Endothelial cell (in vitro differentiated cells): ENCODE results near the gene CYB5D1. TPM values are rescaled to one million over a fixed set of nuclear protein-coding genes. Genes with fewer than 3 reads are reported as not detected.
A peak's percentile ranks its signal among the peaks of the same experiment; 100 is the strongest.

ENCODE experiments used
- DNase-seq: peaks from one replicate; pipeline ENCODE4 v3.0.0; 2021; ENCODE audit warnings: low spot score
- H3K27ac Mint-ChIP-seq: one replicate; pipeline ENCODE4 v1.8.0; 2021; ENCODE audit warnings: mixed read lengths, inconsistent platforms; ENCODE audit not compliant: unreplicated experiment
- H3K27me3 Mint-ChIP-seq: one replicate; pipeline ENCODE4 v1.8.0; 2021; ENCODE audit warnings: mild to moderate bottlenecking, moderate library complexity, mixed read lengths, inconsistent platforms; ENCODE audit not compliant: unreplicated experiment
- H3K36me3 Mint-ChIP-seq: one replicate; pipeline ENCODE4 v1.8.0; 2021; ENCODE audit warnings: mild to moderate bottlenecking, low read depth, mixed read lengths, inconsistent platforms; ENCODE audit not compliant: unreplicated experiment
- H3K4me1 Mint-ChIP-seq: one replicate; pipeline ENCODE4 v1.8.0; 2021; ENCODE audit warnings: mild to moderate bottlenecking, mixed read lengths, inconsistent platforms; ENCODE audit not compliant: unreplicated experiment
- H3K4me3 Mint-ChIP-seq: one replicate; pipeline ENCODE4 v1.8.0; 2021; ENCODE audit warnings: mild to moderate bottlenecking, mixed read lengths, inconsistent platforms; ENCODE audit not compliant: unreplicated experiment
- H3K9me3 Mint-ChIP-seq: one replicate; pipeline ENCODE4 v1.8.0; 2021; ENCODE audit warnings: mixed read lengths, inconsistent platforms; ENCODE audit not compliant: unreplicated experiment
- total RNA-seq: library from RNA; stranded (reverse); fragmentation: NEBNext Ultra II Directional; extraction: Animal tissue kit (Norgen Biotek cat#: 25700); gene quantifications from one replicate; pipeline ENCODE4 v1.2.1, GENCODE V29; 2021; ENCODE audit not compliant: unreplicated experiment
- TF ChIP-seq, protein P1 (sequence below): fragments of 200-600 bp; sonication (generic); IDR thresholded peaks from one replicate; pipeline ENCODE4 v1.5.0; 2021; ENCODE audit warnings: antibody characterized with exemption; ENCODE audit not compliant: unreplicated experiment

CYB5D1 gene
- total RNA-seq, 1 donor from 2014 or later = 6.4 TPM

DNA sequence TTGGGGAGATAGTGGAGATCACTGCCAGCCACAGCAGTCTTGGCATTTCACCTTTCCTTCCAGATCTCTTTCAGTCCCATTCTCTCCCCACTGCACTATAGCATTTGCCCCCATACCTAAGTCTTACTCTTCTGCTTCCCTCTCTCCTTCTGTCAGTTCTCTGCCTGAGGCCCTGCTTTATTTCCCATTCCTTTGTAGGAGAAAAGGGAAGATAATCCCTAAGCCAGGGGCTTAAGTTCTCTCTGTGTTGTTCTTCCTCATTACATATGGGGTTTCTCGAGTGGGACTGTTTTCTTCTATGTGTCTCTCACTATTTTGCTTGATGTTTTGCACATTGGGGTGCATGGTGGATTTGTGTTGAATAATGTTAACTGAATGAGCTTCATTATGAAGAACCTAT is 17.4 kb upstream of the CYB5D1 start:
- H3K27me3 Mint-ChIP-seq = peaks cover 35% of the 10 kb centered on the region

DNA sequence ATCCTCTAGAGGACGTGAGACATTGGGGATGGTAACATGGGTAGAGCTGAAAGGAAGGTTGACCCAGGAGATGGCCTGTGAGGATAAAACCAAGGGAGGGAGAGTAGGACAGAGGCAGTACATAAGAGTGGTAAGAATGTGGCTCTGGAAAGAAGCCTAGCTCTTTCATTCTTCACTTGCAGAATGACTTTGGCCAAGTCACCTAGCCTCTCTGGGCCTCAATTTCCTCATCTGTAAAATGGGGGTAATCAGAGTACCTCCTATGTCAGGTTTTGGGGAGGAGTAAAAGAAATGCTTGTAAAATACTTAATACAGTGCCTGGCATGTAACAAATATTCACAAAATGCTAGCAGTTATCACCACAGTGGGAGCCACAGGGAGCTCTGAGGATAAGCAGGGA is 16.9 kb upstream of the CYB5D1 start:
- peak overlapping the region; percentile 95 for H3K4me3 Mint-ChIP-seq
- H3K9me3 Mint-ChIP-seq = no peaks in the 10 kb centered on the region
- peak overlapping the region; percentile 90 for H3K27ac Mint-ChIP-seq
- H3K4me1 Mint-ChIP-seq = peaks cover 56% of the 10 kb centered on the region
- peaks cover 17% of the 10 kb centered on the region for H3K36me3 Mint-ChIP-seq
- H3K27me3 Mint-ChIP-seq = peaks cover 35% of the 10 kb centered on the region
- TF ChIP-seq, protein P1, sequence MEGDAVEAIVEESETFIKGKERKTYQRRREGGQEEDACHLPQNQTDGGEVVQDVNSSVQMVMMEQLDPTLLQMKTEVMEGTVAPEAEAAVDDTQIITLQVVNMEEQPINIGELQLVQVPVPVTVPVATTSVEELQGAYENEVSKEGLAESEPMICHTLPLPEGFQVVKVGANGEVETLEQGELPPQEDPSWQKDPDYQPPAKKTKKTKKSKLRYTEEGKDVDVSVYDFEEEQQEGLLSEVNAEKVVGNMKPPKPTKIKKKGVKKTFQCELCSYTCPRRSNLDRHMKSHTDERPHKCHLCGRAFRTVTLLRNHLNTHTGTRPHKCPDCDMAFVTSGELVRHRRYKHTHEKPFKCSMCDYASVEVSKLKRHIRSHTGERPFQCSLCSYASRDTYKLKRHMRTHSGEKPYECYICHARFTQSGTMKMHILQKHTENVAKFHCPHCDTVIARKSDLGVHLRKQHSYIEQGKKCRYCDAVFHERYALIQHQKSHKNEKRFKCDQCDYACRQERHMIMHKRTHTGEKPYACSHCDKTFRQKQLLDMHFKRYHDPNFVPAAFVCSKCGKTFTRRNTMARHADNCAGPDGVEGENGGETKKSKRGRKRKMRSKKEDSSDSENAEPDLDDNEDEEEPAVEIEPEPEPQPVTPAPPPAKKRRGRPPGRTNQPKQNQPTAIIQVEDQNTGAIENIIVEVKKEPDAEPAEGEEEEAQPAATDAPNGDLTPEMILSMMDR = no peak
- no peak for DNase-seq

More for the DNA sequence above, 17.4 kb upstream of the CYB5D1 start:
- Mint-ChIP-seq H3K36me3 (peaks cover 17% of the 10 kb centered on the region), H3K9me3 (no peaks in the 10 kb centered on the region), H3K4me3 (peak overlapping the region; percentile 84), H3K27ac (peak overlapping the region; percentile 36), H3K4me1 (peaks cover 56% of the 10 kb centered on the region)
- DNase-seq = no peak
- TF ChIP-seq, protein P1 = no peak

DNA sequence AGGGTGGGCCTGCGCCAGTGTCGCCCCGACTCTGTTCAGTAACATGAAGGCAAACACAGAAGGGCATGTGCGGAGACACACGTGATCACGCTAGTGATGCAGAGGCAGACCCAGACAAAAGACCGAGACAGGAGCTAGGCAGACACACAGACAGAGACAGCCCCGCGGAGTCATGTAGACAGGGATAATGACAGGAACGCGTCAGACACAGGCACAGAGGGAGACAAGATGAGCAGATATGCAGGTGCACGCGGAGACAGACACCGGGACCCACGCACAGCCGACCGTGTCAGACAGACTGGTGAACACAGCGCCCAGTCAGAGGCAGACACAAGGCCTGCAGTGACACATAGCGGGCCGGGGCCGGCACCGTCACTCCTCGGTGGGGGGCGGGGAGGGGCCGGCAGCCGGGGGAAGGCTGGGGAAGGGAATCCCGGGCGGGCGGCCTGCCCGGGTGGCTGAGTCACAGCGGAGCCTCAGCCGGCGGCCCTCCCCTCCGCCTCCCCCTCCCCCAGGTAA is 16.3 kb upstream of the CYB5D1 start:
- peak; percentile 59 for DNase-seq
- Mint-ChIP-seq H3K36me3 (peaks cover 17% of the 10 kb centered on the region), H3K9me3 (no peaks in the 10 kb centered on the region), H3K4me1 (peaks cover 56% of the 10 kb centered on the region), H3K4me3 (peak overlapping the region; percentile 95), H3K27me3 (peaks cover 33% of the 10 kb centered on the region), H3K27ac (peak overlapping the region; percentile 90)
- TF ChIP-seq, protein P1 = no peak

GRCh38 chr17:7841915-7842379 is 15.9 kb upstream of the CYB5D1 start:
- TF ChIP-seq, protein P1 = no peak
- Mint-ChIP-seq H3K4me1 (peaks cover 52% of the 10 kb centered on the region), H3K27me3 (peaks cover 31% of the 10 kb centered on the region), H3K27ac (peak overlapping the region; percentile 99), H3K9me3 (no peaks in the 10 kb centered on the region), H3K4me3 (peak overlapping the region; percentile 99), H3K36me3 (peaks cover 20% of the 10 kb centered on the region)
- DNase-seq = peak; percentile 92

GRCh38 chr17:7842380-7843256 is 15.2 kb upstream of the CYB5D1 start:
- H3K4me1 Mint-ChIP-seq = peaks cover 45% of the 10 kb centered on the region
- H3K27me3 Mint-ChIP-seq = peaks cover 25% of the 10 kb centered on the region
- peak; percentile 58 for DNase-seq
- H3K4me3 Mint-ChIP-seq = peak overlapping the region; percentile 99
- peak overlapping the region; percentile 99 for H3K27ac Mint-ChIP-seq
- TF ChIP-seq, protein P1 = no peak
- H3K9me3 Mint-ChIP-seq = no peaks in the 10 kb centered on the region
- peaks cover 22% of the 10 kb centered on the region for H3K36me3 Mint-ChIP-seq
